GM18870 (cell line): ENCODE data around the gene C6orf62.
A peak's percentile ranks its signal among the peaks of the same experiment; 100 is the strongest.
"Not testable (repeated sequence)": the region's sequence is repeated elsewhere in the genome, so short reads cannot be mapped to it uniquely, and the experiment has no call there.

Experiments used
- ATAC-seq: cut with Tn5 transposase; IDR thresholded peaks from one replicate; pipeline ENCODE4 v1.9.1; 2021; ENCODE audit warnings: moderate library complexity; ENCODE audit not compliant: unreplicated experiment

Gene C6orf62

DNA sequence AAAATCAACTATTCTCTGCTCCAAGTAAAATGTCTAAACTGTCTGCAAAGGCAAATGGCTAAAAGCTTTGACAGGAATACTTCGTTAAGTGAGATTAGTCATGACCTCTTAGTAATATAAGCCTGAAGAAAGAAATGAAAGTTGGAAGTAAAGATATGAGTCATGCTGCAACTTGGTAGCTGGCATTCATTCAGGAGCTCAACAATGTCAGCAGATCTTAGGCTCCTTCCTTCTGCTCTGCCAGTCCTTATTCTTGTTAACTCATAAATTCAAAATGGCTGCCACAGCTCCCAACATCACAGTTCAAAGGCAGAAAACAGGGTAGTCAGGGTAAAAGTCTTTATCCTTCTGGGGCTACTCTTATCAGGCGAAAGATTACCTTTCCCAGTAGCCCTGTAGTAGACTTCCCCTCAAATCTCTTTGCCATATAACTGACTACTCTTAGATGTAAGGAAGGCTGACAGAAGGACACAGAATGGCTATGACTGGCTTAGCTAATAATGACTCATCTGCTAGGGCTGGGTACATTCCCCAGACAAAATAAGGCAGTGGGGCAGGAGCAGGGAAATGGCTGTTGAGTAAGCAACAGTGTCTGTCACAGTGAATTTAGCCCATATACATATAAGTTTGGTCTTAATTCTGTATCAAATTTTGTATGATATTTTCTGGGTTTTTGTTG, 24.4 kb upstream of the C6orf62 start:
- ATAC-seq, result peak; percentile 93

DNA sequence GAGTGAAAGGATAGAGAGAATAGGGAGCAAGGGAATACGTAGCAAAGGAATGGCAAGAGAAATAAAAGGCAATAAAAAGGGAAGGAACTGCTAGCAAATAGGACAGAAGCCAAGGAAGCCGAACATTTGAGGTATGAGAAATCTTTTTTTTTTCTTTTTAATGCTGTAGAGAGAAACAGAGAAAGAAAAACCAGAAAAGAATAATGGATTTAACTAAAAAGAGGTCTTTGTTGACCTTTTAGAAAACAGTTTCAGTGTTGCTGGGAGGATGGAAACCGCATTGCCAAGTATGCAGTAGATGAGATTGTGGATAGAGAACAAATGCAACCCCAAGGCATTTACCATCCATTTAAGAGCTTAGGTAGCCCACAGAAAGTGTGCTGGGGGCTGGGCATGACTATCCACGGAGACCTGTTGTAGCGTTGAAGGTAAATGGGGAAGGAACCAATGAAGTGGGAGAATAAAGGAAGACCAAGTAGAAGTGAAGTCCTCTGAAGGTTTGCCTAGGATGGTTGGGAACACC, 23.3 kb upstream of the C6orf62 start:
- no peak for ATAC-seq

DNA sequence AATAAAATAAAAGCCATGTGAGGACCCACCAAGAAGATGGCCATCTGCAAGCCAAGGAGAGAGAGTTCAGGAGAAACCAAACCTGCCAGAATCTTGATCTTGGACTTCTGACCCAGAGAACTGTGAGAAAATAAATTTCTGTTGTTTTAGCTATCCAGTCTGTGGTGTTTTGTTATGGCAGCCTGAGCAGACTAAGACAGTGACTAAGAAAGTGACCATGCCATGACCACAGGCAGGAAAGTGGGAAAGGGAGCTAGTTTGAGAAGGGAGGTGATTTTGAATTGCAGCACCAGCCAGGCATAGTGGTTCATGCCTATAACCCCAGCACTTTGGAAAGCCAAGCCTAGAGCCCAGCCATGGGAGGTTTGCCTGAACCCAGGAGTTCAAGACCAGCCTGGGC, 21.9 kb upstream of the C6orf62 start:
- ATAC-seq, result no peak

DNA sequence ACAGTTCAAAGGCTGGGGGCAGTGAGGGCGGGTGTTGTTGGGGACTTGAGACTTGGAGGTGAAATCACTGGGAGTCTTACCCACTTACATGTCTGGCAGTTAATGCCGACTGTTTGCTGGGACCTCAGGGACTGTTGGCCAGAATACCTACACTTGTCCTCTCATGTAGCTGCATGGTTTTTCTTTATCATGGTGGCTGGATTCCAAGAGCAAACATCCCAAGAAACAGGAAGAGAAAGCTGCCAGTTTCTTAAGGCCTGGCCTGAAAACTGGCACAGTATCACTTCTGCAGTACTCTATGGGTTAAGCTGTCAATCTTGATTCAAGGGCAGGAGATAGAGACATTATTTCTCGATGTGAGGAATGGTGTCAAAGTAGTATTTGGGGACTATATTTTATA, 19.8 kb upstream of the C6orf62 start:
- ATAC-seq, result no peak

- ATAC-seq, result not testable (repeated sequence)
These were observed 15.8 kb upstream of the C6orf62 start for GRCh38 chr6:24734710-24735109.

DNA sequence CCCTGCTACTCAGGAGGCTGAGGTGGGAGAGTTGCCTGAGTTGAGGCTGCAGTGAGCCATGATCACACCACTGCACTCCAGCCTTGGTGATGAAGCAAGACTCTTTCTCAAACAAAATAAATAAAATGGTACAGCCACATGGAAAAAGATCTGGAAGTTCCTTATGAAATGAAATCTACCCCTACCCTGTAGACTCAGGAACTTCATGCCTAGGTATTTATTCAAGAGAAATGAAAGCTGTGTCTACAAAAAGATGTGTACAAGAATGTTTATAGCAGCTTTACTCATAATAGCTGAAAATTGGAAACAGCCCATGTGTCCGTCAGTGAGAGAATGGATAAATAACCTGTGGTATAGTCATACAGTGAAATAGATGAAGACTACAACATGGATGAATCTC, 15.2 kb upstream of the C6orf62 start:
- ATAC-seq, result no peak

DNA sequence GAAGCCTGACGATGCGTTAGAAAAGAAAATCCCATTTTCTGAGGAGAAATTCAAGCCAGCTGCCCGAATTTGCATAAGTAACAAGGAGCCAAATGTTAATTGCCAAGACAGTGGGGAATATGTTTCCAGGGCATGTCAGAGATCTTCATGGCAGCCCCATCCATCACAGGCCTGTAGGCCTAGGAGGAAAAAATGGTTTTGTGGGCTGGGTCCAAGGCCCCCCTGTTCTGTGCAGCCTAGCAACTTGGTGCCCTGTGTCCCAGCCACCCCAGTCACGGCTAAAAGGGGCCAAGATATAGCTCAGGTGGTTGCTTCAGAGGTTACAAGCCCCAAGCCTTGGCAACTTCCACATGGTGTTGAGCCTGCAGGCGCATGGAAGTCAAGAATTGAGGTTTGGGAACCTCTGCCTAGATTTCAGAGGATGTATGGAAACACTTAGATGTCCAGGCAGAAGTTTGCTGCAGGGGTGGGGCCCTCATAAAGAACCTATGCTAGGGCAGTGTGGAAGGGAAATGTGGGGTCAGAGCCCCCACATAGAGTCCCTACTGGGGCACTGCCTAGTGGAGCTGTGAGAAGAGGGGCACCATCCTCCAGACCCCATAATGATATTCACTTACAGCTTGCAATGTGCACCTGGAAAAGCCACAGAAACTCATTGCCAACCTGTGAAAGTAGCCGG, 12.6 kb upstream of the C6orf62 start:
- not testable (repeated sequence) for ATAC-seq

DNA sequence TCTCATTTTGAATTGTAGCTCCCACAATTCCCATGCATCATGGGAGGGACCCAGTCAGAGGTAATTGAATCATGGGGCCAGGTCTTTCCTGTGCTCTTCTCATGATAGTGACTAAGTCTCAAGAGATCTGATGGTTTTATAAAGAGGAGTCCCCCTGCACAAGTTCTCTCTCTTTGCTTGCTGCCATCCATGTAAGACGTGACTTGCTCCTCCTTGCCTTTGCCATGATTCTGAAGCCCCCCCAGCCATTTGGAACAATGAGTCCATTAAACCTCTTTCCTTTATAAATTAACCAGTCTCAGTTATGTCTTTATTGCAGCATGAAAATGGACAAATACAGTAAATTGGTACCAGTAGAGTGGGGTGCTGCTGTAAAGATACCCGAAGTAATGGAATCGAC, 11.7 kb upstream of the C6orf62 start:
- not testable (repeated sequence) for ATAC-seq

DNA sequence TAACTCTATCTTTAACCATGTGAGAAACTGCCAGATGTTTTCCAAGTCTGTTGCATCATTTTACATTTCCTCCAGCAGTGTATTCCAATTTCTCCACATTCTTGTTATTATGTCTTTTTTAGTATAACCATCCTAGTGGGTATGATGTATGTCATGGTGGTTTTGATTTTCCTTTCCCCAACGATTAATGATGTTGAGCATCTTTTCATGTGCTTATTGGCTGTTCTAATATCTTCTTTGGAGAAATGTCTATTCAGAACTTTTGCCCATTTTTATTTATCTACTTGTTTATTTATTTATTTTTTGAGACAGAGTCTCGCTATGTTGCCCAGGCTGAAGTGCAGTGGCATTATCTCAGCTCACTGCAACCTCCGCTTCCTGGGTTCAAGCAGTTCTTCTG, 4.3 kb upstream of the C6orf62 start:
- no peak for ATAC-seq

DNA sequence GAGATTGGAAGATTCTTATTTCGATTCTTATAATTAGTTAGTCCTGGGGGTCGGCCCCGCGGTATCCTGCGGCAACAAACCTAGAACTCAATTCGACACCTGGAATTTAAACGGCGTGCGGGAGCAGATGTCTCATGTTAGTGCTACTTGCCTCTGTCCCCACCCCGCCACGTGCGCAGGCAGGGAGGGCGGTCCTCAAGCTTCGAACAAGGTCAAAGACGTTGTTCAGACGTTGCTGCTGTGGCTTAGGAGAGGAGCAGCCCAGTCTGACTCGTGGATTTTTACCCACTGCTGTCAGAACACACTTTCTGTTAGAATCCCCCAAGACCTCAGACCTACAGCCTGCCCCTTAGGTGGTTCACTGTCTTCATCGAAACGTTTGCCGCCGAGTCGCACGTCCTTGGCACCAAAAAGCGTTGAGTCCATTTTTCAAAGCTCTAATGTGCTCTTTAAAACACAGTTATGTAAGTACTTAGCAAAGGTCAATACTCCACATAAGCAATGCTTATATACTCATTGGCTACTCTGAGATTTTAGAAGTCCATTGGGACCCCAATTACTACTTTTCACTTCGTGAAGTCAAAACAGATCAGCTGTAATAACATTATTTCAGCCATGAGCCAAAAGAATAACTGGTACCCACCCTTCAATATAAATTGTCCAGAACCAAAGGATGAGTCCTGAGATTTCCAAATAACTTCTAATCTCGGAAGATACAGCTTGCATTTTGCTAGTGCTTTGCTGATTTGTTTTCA, 2.7 kb upstream of the C6orf62 start:
- peak; percentile 36 for ATAC-seq

DNA sequence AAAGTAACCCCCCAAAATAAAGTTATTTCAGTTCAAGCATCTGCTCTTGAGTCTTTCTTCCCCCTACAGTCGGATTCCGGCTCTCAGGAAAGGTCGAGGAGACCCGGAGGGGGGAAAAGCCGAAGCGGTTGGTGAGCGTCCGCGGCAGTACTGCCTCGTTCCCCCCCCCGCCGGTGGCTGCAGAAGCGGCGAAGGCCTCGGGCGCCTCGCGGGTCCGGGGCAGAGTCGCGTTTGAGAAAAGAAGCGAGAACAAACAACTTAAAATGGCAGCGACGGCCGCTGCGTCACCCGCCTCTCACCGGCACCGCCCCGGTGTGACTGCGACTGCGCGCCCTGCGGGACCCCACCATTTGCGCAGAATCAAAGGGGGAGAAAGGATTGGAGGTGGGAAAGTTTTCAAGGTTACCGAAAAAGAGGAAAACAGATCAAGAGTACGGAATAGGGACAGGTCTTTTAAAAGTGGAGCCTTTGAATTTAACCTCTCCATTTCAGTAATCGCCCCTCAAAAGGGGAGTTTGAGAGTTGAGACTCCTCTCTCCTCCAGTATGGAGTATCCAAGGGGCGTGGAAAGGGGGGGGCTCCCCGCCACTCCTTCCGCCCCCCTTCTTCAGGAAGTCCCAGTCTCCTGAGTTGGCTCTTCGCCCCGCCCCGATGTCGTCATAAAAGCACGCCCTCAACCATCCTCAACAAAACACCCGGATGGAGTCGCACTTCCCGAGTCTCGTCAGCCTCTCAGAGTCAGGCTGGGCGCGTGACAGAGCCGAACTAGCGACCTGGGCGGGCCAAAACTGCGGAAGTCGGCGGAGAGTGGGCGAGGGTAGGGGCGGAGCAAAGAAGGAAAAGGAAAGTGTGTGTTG, 1.9 kb upstream of the C6orf62 start:
- peak; percentile 79 for ATAC-seq

DNA sequence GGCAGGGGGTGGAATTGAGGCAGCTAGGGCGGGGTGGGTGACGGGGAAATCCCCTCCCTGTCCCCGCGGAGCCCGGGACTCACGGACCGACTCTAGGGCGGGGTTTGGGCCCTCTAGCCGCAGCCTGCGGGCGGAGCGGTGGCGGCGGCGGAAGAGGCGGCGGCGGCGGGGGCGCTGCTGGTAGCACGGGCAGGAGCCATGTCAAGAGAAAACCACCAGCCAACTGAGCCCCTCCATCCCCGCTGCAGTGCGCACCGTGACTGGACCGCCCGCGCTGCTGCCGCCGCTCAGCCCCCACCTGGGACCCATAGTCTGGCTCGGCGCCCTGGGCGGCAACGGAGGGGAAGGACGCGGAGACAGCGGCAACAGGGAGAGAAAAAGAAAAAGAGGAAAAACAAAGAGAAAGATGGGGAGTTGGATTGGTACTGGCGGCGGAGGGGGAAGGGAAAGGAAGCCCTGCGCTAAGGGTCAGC, 1.2 kb upstream of the C6orf62 start:
- no peak for ATAC-seq

- no peak for ATAC-seq
These were observed 367 bp downstream of the C6orf62 start for GRCh38 chr6:24718449-24719124.

DNA sequence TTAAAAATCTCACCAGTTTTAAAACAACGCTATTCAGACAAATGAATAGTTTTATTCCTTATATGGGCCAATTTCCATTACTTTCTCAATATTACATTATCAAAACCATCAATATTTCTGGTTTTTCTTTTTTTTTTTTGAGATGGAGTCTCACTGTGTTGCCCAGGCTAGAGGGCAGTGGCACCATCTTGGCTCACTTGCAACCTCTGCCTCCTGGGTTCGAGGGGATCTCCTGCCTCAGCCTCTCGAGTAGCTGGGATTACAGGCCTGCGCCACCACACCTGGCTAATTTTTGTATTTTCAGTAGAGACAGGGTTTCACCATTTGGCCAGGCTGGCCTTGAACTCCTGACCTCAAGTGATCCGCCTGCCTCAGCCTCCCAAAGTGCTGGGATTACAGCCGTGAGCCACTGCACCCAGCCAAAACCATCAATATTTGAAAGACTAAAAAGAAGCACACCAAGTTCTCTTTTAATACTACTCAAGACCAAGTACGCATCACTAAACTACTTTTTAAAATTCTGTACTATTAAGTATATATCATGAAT, 2.3 kb downstream of the C6orf62 start:
- not testable (repeated sequence) for ATAC-seq

- no peak for ATAC-seq
These were observed 8.2 kb downstream of the C6orf62 start for GRCh38 chr6:24710519-24711303.

DNA sequence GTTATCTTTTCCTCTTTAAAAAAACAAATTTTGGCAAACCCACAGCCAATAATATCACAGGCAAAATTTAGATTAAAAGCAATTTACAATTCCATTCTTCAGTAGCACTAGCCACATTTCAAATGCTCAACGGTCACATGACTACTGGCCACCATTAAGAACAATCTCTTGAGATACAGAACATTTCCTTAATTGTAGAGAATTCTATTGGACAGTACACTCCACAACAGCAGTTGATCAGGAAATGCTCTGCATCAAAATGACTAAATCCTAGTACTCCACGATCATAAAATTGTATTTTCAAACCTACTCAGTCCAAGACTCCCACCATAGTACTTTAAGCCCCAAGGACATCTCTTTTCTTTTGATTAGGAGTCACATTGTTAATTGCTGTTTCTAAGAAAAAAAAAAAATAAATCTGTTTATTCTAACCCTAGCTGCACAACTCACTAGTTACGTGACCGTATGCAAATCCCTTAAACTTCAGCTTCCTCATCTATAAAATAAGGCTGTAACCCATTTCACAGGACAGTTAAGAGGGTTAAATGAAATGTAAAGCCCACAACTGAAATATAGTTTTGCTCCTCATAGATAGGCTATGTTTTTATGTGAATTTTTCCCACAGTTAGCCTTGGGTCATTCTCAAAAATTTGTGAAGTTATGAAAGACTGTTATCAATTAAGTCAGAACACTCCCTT, 9.8 kb downstream of the C6orf62 start:
- ATAC-seq, result no peak

- ATAC-seq, result no peak
These were observed 10.3 kb downstream of the C6orf62 start for GRCh38 chr6:24708612-24709011.

GRCh38 chr6:24704468-24704867, 14.5 kb downstream of the C6orf62 start:
- no peak for ATAC-seq
